Stimulated activated CD8-positive, alpha-beta memory T cell treated with anti-CD3 and anti-CD28 coated beads, Interleukin-12 subunit alpha, Interleukin-12 subunit beta, amount 100 ng/mL, for 24 hours (primary cell): ENCODE data around the gene TRPM2.

Experiments used
- DNase-seq: peaks from one replicate; pipeline ENCODE4 v3.0.0-alpha.2; 2020; ENCODE audit errors: extremely low read depth

Gene TRPM2

GRCh38 chr21:44444286-44444931 lies 91.0 kb downstream of the TRPM2 start:
- no peak for DNase-seq

- DNase-seq: no peak
Observed at GRCh38 chr21:44445145-44445812, 91.9 kb downstream of the TRPM2 start.

DNA sequence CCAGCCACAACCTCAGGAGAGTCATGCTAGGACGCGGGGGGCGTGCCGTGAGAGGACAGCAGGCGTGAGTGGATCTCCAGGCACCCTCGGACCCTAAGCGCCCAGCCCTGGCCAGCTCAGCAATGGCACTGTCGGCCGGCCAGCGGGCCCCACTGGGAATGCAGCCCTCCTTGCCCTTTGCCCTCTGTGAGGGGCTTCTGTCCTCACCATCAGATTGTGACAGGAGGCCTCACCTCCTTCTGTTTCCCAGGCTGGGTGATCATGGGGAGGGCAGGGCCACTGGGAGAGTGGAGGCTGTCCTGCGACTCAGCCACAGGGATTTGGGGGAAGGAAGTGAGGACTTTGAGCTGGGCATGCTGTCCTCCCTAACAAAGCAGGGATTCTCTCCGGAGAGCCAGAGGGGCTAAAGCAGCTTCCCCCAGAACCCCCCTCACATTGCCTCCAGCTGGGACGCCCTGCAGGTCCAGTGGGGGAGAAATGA lies 95.3 kb downstream of the TRPM2 start:
- no peak for DNase-seq

GRCh38 chr21:44449473-44450363 lies 96.3 kb downstream of the TRPM2 start:
- DNase-seq: no peak

- DNase-seq: no peak
Observed at GRCh38 chr21:44450402-44450801, 97.0 kb downstream of the TRPM2 start.

GRCh38 chr21:44450999-44451398 lies 97.6 kb downstream of the TRPM2 start:
- no peak for DNase-seq

GRCh38 chr21:44453120-44453519 lies 99.7 kb downstream of the TRPM2 start:
- no peak for DNase-seq

DNA sequence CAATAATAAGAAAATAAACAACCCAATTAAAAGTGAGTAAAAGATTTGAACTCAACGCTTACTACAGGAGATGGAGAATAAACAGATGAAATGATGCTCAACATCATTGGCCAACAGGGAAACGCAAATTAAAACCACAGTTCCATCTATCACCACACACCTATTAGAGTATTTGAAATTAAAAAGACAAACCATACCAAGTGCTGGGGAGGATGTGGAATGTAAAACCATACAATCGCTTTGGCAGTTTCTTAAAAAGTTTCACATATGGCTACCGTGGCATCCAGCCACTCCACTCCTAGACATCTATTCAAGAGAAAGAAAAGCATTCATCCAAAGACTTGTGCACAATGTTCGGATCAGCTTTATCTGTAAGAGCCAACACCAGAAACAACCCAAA lies 100.6 kb downstream of the TRPM2 start:
- DNase-seq: no peak

GRCh38 chr21:44454747-44455523 lies 101.5 kb downstream of the TRPM2 start, which contains the start of gene LRRC3:
TSS of gene LRRC3 (plus strand) at chr21:44455510. CDS start at chr21:44456645, 1,135 bp downstream.
- DNase-seq: peak; percentile 66

DNA sequence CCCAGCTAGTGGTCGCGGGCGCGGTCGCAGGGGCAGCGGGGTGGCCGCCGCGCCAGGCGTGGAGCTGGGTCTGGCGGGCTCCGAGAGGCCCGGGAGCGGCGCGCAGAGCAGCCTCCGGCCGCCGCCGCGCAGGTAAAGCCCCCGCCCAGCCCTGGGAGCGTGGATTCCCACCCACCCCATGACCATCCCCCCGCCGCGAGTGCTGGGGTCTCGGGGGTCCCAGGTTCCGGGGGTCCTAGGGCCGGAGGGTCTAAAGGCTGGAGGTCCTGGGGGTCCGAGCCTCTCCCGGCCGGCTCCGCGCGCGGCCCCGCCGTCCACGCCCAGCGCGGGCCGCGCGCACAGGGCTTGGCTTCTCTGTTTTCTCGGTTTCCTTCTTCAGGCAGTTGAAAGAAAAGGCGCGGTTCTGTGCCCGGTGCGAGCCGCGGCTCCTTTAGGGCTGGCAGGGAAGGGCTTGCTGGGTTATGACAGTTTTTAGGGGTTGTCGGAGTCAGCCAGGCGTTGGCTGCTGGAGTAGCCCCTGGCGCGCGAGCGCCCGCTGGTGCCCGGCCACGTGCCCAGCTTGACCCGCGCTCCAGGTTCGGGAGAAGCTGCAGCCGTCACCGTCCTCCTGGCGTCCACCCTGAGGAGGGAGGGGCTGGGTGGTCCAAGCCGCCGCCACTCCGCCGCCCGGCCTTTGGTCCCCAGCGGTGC lies 102.2 kb downstream of the TRPM2 start:
- DNase-seq: no peak

GRCh38 chr21:44456214-44456914 lies 102.9 kb downstream of the TRPM2 start:
- DNase-seq: no peak

DNA sequence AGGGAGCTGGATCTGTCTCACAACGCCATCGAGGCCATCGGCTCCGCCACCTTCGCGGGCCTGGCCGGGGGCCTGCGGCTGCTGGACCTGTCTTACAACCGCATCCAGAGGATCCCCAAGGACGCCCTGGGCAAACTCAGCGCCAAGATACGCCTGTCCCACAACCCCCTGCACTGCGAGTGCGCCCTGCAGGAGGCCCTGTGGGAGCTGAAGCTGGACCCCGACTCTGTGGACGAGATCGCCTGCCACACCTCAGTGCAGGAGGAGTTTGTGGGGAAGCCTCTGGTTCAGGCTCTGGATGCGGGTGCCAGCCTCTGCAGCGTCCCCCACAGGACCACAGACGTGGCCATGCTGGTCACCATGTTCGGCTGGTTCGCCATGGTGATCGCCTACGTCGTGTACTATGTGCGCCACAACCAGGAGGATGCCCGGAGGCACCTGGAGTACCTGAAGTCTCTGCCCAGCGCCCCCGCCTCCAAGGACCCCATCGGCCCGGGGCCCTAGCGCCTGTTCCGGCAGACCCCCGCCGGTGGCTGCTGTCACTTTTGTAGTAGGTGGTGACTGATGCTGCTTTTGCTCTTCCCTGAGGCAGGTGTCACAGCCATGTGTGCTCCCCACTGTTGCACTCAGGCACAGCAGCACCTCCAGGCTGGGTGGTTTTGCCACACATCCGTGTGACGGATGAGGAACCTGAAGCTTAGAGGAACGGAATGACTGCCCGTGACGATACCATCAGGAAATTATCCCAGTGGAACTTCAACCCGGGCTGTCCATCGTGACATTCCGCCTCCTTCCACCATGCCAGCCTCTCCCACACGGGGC lies 103.7 kb downstream of the TRPM2 start:
- no peak for DNase-seq

- DNase-seq: no peak
Observed at GRCh38 chr21:44458971-44459711, 105.7 kb downstream of the TRPM2 start.

DNA sequence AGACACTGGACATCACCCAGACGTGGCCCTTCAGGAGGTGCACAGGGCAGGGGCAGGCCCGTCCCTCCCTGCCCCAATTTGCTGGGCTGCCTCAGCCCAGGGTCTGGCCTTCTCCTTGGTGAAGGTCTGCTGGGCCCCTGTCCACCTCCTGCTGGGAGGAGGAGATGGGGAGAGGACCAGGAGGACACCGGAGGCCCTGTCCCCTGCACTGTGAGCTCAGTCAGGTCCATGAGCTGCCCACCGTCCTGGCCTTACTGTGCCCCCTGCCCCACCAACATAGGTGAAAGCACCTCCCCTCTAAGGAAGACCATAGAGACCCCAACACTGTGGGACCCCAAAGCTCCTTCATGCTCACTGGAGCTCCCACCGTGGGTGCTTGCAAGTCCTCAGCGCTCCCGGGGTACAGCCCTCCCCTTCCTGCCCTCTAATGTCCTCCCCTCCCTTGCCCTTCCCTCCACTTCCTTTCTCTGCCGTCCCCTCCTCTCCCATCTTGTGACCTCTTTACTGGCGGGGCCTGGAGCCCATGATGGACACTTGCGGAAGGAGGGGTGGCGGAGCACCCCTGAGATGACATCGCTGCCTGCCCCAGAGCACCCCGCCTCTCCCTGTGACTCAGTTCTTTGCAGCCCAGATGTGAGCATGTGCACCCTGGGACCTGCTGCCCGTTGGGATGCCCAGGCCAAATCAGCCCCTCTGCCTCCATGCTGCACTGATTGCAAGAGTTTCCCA lies 106.5 kb downstream of the TRPM2 start:
- no peak for DNase-seq

DNA sequence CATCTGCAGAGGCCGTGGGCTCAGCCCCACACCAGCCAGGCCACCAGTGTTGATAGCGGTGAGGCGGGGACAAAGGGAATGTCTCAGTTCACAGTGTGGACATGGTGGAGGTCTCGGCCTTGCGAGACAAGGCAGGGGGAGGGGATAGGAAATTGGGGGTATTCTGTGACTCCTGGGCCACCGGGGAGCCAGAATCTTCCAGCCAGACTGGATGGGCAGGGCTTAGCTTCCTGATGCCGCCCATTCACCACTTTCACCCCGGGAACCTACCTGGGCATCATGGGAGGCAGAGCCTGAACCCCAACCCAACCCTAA lies 107.0 kb downstream of the TRPM2 start:
- no peak for DNase-seq

DNA sequence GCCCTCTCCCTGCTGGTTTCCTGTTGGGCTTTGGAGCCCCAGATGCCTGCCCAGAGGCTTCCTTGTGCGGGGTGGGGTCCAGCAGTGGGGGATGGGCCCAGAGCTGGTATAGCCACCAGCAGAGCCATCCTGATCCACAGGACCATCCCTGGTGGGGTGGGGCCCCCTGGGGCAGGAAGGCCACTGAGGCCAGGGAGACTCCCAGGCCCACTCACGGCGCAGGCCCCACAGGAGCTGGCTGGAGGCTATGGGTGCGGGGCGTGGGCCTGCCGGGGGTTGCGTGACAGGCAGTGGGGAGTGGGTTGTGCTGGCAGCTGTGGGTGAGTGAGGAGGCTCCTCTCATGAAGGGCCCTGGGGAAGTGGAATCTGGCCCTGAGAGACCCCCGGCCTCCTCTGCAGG lies 107.6 kb downstream of the TRPM2 start:
- DNase-seq: no peak

DNA sequence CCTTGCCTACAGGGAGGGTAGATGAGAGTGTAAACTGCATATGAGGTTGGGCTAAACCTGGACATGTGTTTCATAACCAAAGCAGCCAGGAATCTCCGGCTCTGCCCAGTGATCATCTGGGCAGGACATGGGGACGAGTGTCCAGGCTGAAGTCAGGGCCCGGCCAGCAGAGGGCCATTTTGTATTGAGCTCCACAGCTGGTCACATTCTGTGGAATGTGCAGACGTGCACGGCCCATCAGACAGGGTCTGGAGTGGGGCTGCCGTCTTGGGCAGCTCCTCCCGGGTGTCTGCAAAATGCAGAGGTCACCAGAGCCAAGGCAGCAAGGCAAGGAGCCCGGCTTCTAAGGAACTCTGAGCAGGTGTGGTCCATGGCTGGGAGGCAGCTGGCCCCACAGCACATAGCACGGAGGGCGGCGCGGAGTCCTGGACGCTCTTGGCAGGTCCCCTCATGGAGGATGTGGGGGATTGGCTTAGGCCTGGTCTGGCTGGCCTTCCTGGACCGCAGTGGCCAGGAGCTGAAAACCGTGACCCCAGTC lies 108.1 kb downstream of the TRPM2 start:
- no peak for DNase-seq
